Muscle of arm (tissue), 12 donors: ENCODE results near the gene SLC9C2. TPM values are rescaled to one million over a fixed set of nuclear protein-coding genes. Genes with fewer than 3 reads are reported as not detected.
"Not testable (repeated sequence)": the region's sequence is repeated elsewhere in the genome, so short reads cannot be mapped to it uniquely, and the experiment has no call there.

ENCODE experiments used
- DNase-seq: peaks from one replicate; pipeline ENCODE4 v3.0.0-alpha.2; 2013
- polyA plus RNA-seq, 12 donors: library from polyadenylated mRNA; unstranded; fragments of 120-200 nt; gene quantifications; one replicate each; pipeline ENCODE4 v1.2.1, GENCODE V29; 2013; ENCODE audit not compliant: insufficient read length in 12 of 12

The SLC9C2 gene
- polyA plus RNA-seq, 12 donors: 0.36 to 0.37 TPM; not detected in 10

DNA sequence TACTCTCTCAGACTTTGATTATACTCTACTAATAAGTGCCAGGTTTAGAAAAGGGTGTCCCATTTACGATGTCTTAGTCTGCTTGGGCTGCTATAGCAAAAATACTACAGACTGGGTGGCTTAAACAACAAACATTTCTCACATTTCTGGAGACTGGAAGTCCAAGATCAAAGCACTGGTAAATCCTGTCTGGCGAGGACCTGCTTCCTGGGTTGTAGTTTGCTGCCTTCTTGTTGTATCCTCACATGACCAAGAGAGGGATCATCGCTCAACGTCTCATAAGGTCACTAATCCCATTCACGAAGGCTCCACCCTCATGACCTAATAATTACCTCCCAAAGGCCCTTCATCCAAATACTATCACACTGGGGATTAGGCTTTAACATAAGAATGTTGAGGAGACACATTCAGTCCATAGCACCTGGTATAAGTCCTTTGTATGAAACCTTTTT is 113.7 kb downstream of the SLC9C2 start:
- no peak for DNase-seq

GRCh38 chr1:173488001-173488400 is 114.9 kb downstream of the SLC9C2 start:
- no peak for DNase-seq

- no peak for DNase-seq
Observed at GRCh38 chr1:173485401-173485800, 117.5 kb downstream of the SLC9C2 start.

- DNase-seq: no peak
Observed at GRCh38 chr1:173484276-173484675, 118.6 kb downstream of the SLC9C2 start.

GRCh38 chr1:173482683-173483082 is 120.2 kb downstream of the SLC9C2 start:
- DNase-seq: no peak

- DNase-seq: no peak
Observed at GRCh38 chr1:173481195-173481772, 121.6 kb downstream of the SLC9C2 start.

GRCh38 chr1:173479649-173480048 is 123.2 kb downstream of the SLC9C2 start:
- no peak for DNase-seq

GRCh38 chr1:173478094-173478674 is 124.7 kb downstream of the SLC9C2 start:
- peak; percentile 70 for DNase-seq

GRCh38 chr1:173477286-173478093 is 125.4 kb downstream of the SLC9C2 start, which contains the start of gene PRDX6:
TSS of gene PRDX6 (plus strand) at chr1:173477335. CDS start at chr1:173477398, 63 bp downstream.
- peak; percentile 84 for DNase-seq

GRCh38 chr1:173476665-173477285 is 126.1 kb downstream of the SLC9C2 start:
- DNase-seq: peak; percentile 89

DNA sequence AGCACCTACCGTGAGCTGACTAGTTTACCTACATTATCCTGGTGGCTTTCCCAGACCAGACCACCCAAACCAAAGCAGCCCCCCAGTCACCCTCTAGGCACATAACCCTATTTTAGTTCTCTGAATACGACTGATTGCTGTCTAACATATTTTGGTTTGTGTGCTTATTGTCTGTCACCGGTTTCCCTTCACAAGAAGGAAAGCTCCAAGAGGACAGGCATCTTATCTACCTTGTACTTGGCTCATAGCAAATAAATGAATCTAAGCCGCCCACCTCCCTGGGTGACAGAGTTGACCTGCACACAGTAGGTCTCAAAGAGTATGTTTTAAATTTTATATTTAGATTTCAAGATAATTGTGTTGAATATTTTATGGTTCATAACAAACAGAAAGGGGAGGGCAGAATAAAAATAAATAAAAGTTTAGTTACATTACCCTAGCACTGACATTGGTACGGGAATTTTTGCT is 126.6 kb downstream of the SLC9C2 start:
- no peak for DNase-seq

DNA sequence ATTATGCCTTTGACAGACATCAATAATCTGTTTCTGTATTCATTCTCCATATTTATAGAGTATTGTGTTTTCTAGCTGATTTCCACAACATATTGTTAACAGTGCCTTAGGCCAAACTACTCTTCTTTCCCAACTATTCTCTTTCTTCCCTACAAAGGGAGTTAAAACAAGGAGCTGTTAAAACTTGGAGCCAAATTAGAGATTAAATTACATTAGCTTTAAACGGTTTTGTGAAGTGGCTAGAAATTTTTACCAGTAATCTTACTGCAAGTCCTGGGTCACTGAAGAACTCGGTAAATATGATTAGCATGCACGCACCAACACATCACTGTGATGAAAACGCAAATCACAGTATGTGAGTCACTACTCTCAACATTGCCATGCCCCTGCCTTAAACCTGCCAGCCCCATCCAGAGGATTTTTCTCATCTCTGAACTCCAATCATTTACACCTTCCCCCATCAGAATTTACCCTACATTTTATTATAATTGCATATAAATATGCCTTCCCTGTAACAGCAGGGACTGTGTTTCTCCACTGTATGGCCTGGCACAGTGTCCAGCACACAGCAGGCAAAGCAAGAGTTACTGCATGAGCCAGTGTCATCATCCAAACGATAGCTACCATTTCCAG is 127.2 kb downstream of the SLC9C2 start:
- DNase-seq: no peak

- not testable (repeated sequence) for DNase-seq
Observed at GRCh38 chr1:173474780-173475421, 128.0 kb downstream of the SLC9C2 start.

- no peak for DNase-seq
Observed at GRCh38 chr1:173474097-173474779, 128.6 kb downstream of the SLC9C2 start.

DNA sequence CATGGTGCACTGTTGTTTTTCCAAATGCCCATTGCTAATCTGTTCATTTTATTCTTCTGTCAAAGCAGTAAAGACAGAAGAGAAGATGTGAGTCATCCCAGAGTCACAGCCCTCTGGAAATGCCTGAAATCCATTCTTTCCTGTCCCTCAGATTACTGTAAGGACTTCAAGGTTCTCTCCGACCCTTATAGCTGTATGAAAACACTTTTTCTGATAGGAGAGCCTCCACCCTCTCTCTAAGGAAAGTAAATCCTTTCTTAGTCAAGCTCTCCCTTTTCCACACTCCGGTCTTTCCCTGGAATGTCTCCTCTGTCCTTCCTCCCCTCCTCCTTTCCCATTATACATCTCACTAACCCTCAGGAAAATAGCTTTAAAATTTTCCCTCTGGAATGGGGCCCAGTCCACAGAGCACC is 129.3 kb downstream of the SLC9C2 start:
- no peak for DNase-seq

- DNase-seq: no peak
Observed at GRCh38 chr1:173470608-173471007, 132.3 kb downstream of the SLC9C2 start.

DNA sequence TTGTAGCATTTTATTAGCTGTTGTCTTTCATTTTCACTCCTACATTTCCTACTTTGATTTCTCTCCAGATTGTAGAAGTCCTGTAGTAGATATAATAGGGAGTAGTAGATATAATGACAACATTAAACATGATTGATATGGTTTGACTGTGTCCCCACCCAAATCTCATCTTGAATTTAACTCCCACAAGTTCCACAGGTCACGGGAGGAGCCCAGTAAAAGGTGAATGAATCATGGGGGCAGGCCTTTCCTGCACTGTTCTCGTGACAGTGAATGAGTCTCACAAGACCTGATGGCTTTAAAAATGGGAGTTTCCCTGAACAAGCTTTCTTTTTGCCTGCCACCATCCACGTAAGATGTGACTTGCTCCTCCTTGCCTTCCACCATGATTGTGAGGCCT is 133.2 kb downstream of the SLC9C2 start:
- DNase-seq: no peak

GRCh38 chr1:173467426-173467825 is 135.4 kb downstream of the SLC9C2 start:
- no peak for DNase-seq

DNA sequence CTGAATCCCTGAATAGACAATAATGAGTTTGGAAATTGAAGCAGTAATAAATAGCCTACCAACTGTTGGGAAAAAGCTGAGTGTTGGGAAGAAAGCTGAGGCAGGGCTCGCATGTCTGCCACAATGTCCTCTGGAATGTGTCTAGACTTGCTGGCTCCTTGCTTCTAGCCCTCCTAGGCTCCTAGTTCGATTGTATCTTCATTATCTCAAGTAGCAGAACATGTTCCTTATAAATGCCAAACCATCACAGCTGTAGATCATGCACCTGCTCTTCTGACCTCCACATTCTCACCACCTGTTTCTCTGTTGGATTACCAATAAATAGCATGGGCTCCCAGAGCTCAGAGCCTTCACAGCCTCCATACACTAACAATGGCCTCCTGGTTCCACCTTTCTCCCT is 138.7 kb downstream of the SLC9C2 start:
- DNase-seq: not testable (repeated sequence)

- DNase-seq: not testable (repeated sequence)
Observed at GRCh38 chr1:173462666-173463065, 140.2 kb downstream of the SLC9C2 start.

DNA sequence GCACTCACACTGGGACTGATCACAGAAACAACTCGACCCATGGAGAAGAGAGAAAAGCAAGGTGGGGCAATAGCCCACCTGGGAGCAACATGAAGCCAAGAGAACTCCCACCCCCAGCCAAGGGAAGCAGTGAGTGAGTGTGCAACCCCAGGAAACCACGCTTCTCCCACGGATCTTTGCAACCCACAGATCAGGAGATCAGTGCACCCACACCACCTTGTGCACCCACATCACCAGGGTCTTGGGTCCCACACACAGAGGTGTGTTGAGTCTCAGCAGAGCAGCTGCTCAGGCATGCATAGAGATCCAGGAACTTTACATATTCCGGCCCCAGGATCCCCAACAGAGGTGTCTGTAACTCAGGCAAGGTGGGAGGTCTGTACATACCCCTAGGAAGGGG is 143.0 kb downstream of the SLC9C2 start:
- no peak for DNase-seq
